ENCODE measurements around the gene KCTD17.

GRCh38 chr22:37018086-37018814 is 33.3 kb upstream of the KCTD17 start:
- TF ChIP-seq, protein P1, sequence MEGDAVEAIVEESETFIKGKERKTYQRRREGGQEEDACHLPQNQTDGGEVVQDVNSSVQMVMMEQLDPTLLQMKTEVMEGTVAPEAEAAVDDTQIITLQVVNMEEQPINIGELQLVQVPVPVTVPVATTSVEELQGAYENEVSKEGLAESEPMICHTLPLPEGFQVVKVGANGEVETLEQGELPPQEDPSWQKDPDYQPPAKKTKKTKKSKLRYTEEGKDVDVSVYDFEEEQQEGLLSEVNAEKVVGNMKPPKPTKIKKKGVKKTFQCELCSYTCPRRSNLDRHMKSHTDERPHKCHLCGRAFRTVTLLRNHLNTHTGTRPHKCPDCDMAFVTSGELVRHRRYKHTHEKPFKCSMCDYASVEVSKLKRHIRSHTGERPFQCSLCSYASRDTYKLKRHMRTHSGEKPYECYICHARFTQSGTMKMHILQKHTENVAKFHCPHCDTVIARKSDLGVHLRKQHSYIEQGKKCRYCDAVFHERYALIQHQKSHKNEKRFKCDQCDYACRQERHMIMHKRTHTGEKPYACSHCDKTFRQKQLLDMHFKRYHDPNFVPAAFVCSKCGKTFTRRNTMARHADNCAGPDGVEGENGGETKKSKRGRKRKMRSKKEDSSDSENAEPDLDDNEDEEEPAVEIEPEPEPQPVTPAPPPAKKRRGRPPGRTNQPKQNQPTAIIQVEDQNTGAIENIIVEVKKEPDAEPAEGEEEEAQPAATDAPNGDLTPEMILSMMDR (conservative IDR thresholded peaks at IDR 0.05; ENCODE audit: low read depth, low read length) = no peak
- TF ChIP-seq RCOR1 (IDR thresholded peaks at IDR 0.05; ENCODE audit: insufficient replicate concordance, low read length) = no peak
- no peak for TF ChIP-seq USF2 (IDR thresholded peaks at IDR 0.05; ENCODE audit: low read depth, low read length)
- TF ChIP-seq ELK1 (IDR thresholded peaks at IDR 0.05; ENCODE audit: borderline replicate concordance, low read depth, low read length) = no peak

Data from IMR-90 (cell line).